ENCODE measurements around the gene SORCS2.

Gene SORCS2

GRCh38 chr4:7328162-7328912 lies 136.0 kb downstream of the SORCS2 start:
- Histone ChIP-seq H3K9ac (ENCODE audit: low read length in 2 of 2) (no peak overlapping the region), H3K9me3 (ENCODE audit: control insufficient read depth in 2 of 2, low read length in 2 of 2) (no peaks in the 10 kb centered on the region), H3K36me3 (ENCODE audit: control insufficient read depth in 2 of 2, insufficient read depth in 2 of 2, low read length in 2 of 2) (no peaks in the 10 kb centered on the region), H3K4me3 (ENCODE audit: low read length in 2 of 2) (no peak overlapping the region), H3K27ac (ENCODE audit: low read length) (no peak overlapping the region), H3K27me3 (ENCODE audit: control insufficient read depth in 1 of 2, insufficient read depth in 2 of 2, low read length in 2 of 2) (peaks cover 0 to under 1% of the 10 kb centered on the region in 2 donors), H3K4me1 (ENCODE audit: control insufficient read depth, insufficient read depth, low read length) (peaks cover 27% of the 10 kb centered on the region)

DNA sequence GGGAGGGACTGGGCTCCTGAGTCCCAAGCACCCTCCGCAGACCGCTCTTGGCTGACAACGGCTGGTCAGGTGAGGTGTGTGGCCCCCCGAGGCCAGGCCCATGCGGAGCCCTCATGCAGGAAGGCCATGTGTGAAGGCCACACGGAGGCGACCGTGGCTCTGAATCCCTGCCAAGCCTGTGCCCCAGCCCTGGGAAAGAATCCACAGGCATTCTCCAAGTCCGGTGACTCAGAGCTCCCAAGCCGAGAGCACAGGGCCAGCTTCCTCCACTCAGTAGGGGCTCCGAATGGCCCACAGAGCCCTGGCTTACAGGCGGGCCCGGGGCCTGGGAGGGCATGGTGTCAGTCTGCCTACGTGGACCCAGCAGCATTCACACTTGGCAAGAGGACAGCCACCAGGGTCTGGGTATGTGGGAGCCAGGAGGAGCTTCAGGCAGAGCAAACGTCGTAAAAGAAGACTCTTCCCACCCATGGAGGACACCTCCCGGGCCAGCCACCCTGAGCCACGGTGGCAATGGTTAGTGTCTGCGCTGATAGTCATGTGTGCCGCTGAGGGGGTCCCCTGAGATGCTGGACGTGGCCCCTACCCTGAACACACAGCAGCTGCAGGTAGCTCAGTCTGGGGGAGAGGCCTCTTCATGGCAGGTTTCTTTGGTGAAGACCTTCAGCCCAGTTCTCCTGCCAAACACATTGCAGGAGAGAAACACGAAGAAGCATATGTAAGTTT lies 136.7 kb downstream of the SORCS2 start:
- no peaks in the 10 kb centered on the region for H3K9me3 ChIP-seq (ENCODE audit: control insufficient read depth in 2 of 2, low read length in 2 of 2)
- no peak overlapping the region for H3K27ac ChIP-seq (ENCODE audit: low read length)
- no peak overlapping the region for H3K9ac ChIP-seq (ENCODE audit: low read length in 2 of 2)
- H3K4me1 ChIP-seq (ENCODE audit: control insufficient read depth, insufficient read depth, low read length), result peaks cover 31% of the 10 kb centered on the region
- H3K4me3 ChIP-seq (ENCODE audit: low read length in 2 of 2), result no peak overlapping the region
- H3K27me3 ChIP-seq (ENCODE audit: control insufficient read depth in 1 of 2, insufficient read depth in 2 of 2, low read length in 2 of 2), result no peaks in the 10 kb centered on the region
- H3K36me3 ChIP-seq (ENCODE audit: control insufficient read depth in 2 of 2, insufficient read depth in 2 of 2, low read length in 2 of 2), result no peaks in the 10 kb centered on the region

DNA sequence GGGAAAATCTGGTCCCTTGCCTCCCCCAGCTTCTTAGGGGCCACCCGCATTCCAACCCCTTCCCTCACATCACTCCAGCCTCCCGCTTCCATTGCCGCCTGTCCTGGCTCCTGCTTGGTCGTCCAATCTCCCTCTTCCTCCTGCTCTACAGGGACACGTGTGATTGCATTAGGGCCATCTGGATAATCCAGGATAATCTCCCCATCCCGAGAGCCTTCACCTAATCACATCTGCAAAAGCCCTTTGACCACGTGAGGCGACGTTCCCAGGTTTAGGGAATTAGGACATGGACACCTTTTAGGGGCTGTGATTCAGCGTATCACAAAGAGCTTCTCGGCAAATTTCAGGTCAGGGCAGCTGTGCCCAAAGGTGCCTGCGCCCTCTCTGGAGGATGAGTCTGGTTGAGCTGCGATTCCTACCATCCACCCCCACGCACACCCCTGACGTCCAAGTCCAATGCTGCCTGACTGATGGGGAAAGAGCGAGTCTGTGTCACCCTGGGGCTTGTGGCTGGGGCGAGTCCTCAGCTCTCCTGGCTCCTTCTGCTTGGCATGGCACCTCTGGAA lies 137.8 kb downstream of the SORCS2 start:
- no peaks in the 10 kb centered on the region for H3K36me3 ChIP-seq (ENCODE audit: control insufficient read depth in 2 of 2, insufficient read depth in 2 of 2, low read length in 2 of 2)
- no peaks in the 10 kb centered on the region for H3K27me3 ChIP-seq (ENCODE audit: control insufficient read depth in 1 of 2, insufficient read depth in 2 of 2, low read length in 2 of 2)
- no peak overlapping the region for H3K27ac ChIP-seq (ENCODE audit: low read length)
- H3K4me3 ChIP-seq (ENCODE audit: low read length in 2 of 2), result no peak overlapping the region
- H3K9ac ChIP-seq (ENCODE audit: low read length in 2 of 2), result no peak overlapping the region
- peaks cover 31% of the 10 kb centered on the region for H3K4me1 ChIP-seq (ENCODE audit: control insufficient read depth, insufficient read depth, low read length)
- H3K9me3 ChIP-seq (ENCODE audit: control insufficient read depth in 2 of 2, low read length in 2 of 2), result no peaks in the 10 kb centered on the region

GRCh38 chr4:7330811-7331681 lies 138.7 kb downstream of the SORCS2 start:
- Histone ChIP-seq H3K9me3 (ENCODE audit: control insufficient read depth in 2 of 2, low read length in 2 of 2) (no peaks in the 10 kb centered on the region), H3K4me3 (ENCODE audit: low read length in 2 of 2) (no peak overlapping the region), H3K9ac (ENCODE audit: low read length in 2 of 2) (no peak overlapping the region), H3K36me3 (ENCODE audit: control insufficient read depth in 2 of 2, insufficient read depth in 2 of 2, low read length in 2 of 2) (no peaks in the 10 kb centered on the region), H3K27me3 (ENCODE audit: control insufficient read depth in 1 of 2, insufficient read depth in 2 of 2, low read length in 2 of 2) (no peaks in the 10 kb centered on the region), H3K27ac (ENCODE audit: low read length) (no peak overlapping the region), H3K4me1 (ENCODE audit: control insufficient read depth, insufficient read depth, low read length) (peaks cover 34% of the 10 kb centered on the region)

DNA sequence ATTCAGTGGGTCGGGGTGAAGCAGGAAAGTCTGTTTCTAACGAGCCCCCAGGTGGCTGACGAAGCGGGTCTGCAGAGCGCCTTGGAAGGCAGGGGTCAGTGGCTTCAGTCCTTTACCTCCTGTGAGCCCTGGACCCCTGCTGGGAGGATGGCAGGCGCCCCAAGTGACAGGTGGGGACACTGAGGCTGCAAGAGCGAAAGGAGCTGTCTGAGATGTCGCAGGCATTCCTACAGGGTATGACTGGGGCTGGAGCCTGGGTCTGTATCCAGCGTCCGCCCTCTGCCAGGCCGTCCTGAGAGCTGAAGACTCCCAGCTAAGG lies 139.3 kb downstream of the SORCS2 start:
- Histone ChIP-seq H3K4me1 (ENCODE audit: control insufficient read depth, insufficient read depth, low read length) (peaks cover 31% of the 10 kb centered on the region), H3K9ac (ENCODE audit: low read length in 2 of 2) (no peak overlapping the region), H3K4me3 (ENCODE audit: low read length in 2 of 2) (no peak overlapping the region), H3K27me3 (ENCODE audit: control insufficient read depth in 1 of 2, insufficient read depth in 2 of 2, low read length in 2 of 2) (no peaks in the 10 kb centered on the region), H3K9me3 (ENCODE audit: control insufficient read depth in 2 of 2, low read length in 2 of 2) (no peaks in the 10 kb centered on the region), H3K27ac (ENCODE audit: low read length) (no peak overlapping the region), H3K36me3 (ENCODE audit: control insufficient read depth in 2 of 2, insufficient read depth in 2 of 2, low read length in 2 of 2) (no peaks in the 10 kb centered on the region)

DNA sequence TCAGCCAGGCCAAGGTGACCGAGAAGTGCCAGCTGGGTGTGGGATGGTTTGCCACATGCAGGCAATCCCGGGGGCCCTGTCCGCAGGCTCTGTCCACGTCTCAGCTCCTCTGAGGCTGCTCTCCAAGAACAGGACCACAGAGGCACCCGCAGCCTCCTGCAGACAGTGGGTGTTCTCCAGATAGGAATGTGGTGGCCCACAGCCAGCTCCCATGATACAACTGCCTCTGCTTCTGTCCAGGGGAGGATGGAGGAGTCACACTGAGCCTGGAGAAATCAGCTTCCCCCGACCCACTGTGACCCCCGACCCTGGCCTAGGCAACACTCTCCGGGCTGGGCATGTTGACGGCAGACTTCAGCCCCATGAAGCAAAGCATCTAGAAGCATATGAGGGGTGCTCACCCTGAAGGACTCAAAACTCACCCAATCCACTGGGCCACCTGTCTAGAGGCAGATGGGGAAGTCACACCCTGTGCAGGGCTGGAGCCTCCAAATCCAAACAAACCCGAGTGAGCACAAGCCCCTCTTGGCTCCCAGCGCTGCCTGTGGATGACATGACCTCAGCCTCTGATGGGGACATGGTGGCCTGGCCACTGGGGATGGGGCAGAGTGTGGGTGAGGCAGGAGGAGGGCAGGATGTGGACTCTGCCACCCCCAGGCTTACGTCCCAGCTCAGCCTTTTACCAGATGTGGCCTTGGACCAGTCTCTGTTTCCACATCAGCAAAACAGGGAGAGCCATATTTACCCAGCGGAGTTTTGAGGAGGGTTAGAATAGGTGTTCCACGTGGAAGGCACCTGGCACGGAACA lies 140.1 kb downstream of the SORCS2 start:
- H3K27ac ChIP-seq (ENCODE audit: low read length), result no peak overlapping the region
- H3K9ac ChIP-seq (ENCODE audit: low read length in 2 of 2), result no peak overlapping the region

DNA sequence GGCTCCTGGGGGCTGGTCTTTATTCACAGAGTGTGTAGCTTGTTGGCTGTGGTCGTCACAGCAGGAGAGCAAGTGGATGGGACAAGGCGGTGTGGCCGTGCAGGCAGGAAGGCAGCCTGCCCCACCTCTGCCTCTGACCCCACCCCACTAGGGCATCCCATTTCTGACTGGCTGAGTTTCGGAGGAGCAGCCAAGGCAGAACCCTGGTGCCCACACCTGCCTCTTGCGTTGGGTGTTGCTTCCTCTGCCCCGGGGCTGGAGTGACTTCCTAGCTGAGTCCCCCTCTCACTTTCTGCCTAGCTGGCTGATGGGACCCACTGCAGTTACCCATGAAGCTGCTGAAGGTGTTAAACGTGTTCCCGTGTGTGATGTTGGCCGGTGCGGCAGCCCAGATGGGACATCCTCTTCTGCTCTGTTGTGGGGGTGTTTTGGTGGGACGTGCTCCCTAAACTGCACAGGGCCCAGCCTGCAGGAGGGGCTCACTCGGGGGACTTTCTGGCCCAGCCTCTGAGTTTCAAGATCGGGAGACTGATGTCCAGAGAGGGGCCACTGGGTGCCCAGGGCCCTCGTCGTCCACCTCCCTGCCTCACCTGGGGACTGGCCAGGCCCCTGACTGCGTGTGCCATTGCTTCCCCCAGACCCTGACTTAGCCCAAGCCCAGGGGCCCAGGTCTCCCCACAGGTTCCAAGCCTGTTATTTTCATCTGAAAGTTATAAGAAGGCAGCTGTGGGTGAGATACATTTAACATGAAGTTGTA lies 140.9 kb downstream of the SORCS2 start:
- H3K27ac ChIP-seq (ENCODE audit: low read length), result no peak overlapping the region
- peaks cover 25% of the 10 kb centered on the region for H3K4me1 ChIP-seq (ENCODE audit: control insufficient read depth, insufficient read depth, low read length)
- no peak overlapping the region for H3K4me3 ChIP-seq (ENCODE audit: low read length in 2 of 2)
- no peaks in the 10 kb centered on the region for H3K9me3 ChIP-seq (ENCODE audit: control insufficient read depth in 2 of 2, low read length in 2 of 2)
- H3K9ac ChIP-seq (ENCODE audit: low read length in 2 of 2), result no peak overlapping the region
- H3K27me3 ChIP-seq (ENCODE audit: control insufficient read depth in 1 of 2, insufficient read depth in 2 of 2, low read length in 2 of 2), result no peaks in the 10 kb centered on the region
- H3K36me3 ChIP-seq (ENCODE audit: control insufficient read depth in 2 of 2, insufficient read depth in 2 of 2, low read length in 2 of 2), result no peaks in the 10 kb centered on the region

More for the DNA sequence above, 140.1 kb downstream of the SORCS2 start:
- Histone ChIP-seq H3K4me1 (ENCODE audit: control insufficient read depth, insufficient read depth, low read length) (peaks cover 25% of the 10 kb centered on the region), H3K4me3 (ENCODE audit: low read length in 2 of 2) (no peak overlapping the region), H3K9me3 (ENCODE audit: control insufficient read depth in 2 of 2, low read length in 2 of 2) (no peaks in the 10 kb centered on the region), H3K27me3 (ENCODE audit: control insufficient read depth in 1 of 2, insufficient read depth in 2 of 2, low read length in 2 of 2) (no peaks in the 10 kb centered on the region), H3K36me3 (ENCODE audit: control insufficient read depth in 2 of 2, insufficient read depth in 2 of 2, low read length in 2 of 2) (no peaks in the 10 kb centered on the region)

- H3K27ac ChIP-seq (ENCODE audit: low read length), result no peak overlapping the region
- no peak overlapping the region for H3K9ac ChIP-seq (ENCODE audit: low read length in 2 of 2)
- H3K4me3 ChIP-seq (ENCODE audit: low read length in 2 of 2), result no peak overlapping the region
- H3K9me3 ChIP-seq (ENCODE audit: control insufficient read depth in 2 of 2, low read length in 2 of 2), result no peaks in the 10 kb centered on the region
- H3K36me3 ChIP-seq (ENCODE audit: control insufficient read depth in 2 of 2, insufficient read depth in 2 of 2, low read length in 2 of 2), result no peaks in the 10 kb centered on the region
- H3K4me1 ChIP-seq (ENCODE audit: control insufficient read depth, insufficient read depth, low read length), result peaks cover 21% of the 10 kb centered on the region
- no peaks in the 10 kb centered on the region for H3K27me3 ChIP-seq (ENCODE audit: control insufficient read depth in 1 of 2, insufficient read depth in 2 of 2, low read length in 2 of 2)
These were observed 141.6 kb downstream of the SORCS2 start for GRCh38 chr4:7333801-7334421.

- peaks cover 15% of the 10 kb centered on the region for H3K4me1 ChIP-seq (ENCODE audit: control insufficient read depth, insufficient read depth, low read length)
- no peaks in the 10 kb centered on the region for H3K27me3 ChIP-seq (ENCODE audit: control insufficient read depth in 1 of 2, insufficient read depth in 2 of 2, low read length in 2 of 2)
- no peaks in the 10 kb centered on the region for H3K36me3 ChIP-seq (ENCODE audit: control insufficient read depth in 2 of 2, insufficient read depth in 2 of 2, low read length in 2 of 2)
- no peak overlapping the region for H3K4me3 ChIP-seq (ENCODE audit: low read length in 2 of 2)
- H3K9ac ChIP-seq (ENCODE audit: low read length in 2 of 2), result no peak overlapping the region
- H3K9me3 ChIP-seq (ENCODE audit: control insufficient read depth in 2 of 2, low read length in 2 of 2), result no peaks in the 10 kb centered on the region
- no peak overlapping the region for H3K27ac ChIP-seq (ENCODE audit: low read length)
These were observed 142.4 kb downstream of the SORCS2 start for GRCh38 chr4:7334521-7335275.

Data from stomach smooth muscle (tissue), 2 donors.